Chondrocyte (in vitro differentiated cells): ENCODE measurements around the gene ARHGAP12. TPM values are rescaled to one million over a fixed set of nuclear protein-coding genes. Genes with fewer than 3 reads are reported as not detected.
A peak's percentile ranks its signal among the peaks of the same experiment; 100 is the strongest.

ENCODE experiments used
- DNase-seq: peaks from one replicate; pipeline ENCODE4 v3.0.0; 2021; ENCODE audit warnings: mixed read lengths, low spot score
- H3K27ac Mint-ChIP-seq: one replicate; pipeline ENCODE4 v1.8.0; 2021; ENCODE audit warnings: mild to moderate bottlenecking, moderate library complexity, mixed read lengths; ENCODE audit not compliant: unreplicated experiment
- H3K27me3 Mint-ChIP-seq: 2 replicates; pipeline ENCODE4 v1.8.0; 2021; ENCODE audit warnings: low read depth, mixed read lengths
- H3K36me3 Mint-ChIP-seq: 2 replicates; pipeline ENCODE4 v1.8.0; 2021; ENCODE audit warnings: low read depth, mixed read lengths
- H3K4me1 Mint-ChIP-seq: 2 replicates; pipeline ENCODE4 v1.8.0; 2021; ENCODE audit warnings: low read depth, mild to moderate bottlenecking, mixed read lengths
- H3K4me3 Mint-ChIP-seq: one replicate; pipeline ENCODE4 v1.8.0; 2021; ENCODE audit warnings: mild to moderate bottlenecking, moderate library complexity, mixed read lengths; ENCODE audit not compliant: unreplicated experiment
- H3K9me3 Mint-ChIP-seq: 2 replicates; pipeline ENCODE4 v1.8.0; 2021; ENCODE audit warnings: low read depth, mixed read lengths
- long read RNA-seq: library from polyadenylated mRNA; stranded (forward); transcript quantifications from one replicate; pipeline ENCODE4 v2.0.0, GENCODE V29; 2021
- total RNA-seq: library from RNA; stranded (reverse); gene quantifications from 3 replicates; pipeline ENCODE4 v1.2.1, GENCODE V29; 2021
- TF ChIP-seq, protein P1 (sequence below): fragments of 200-600 bp; sonication (generic); IDR thresholded peaks from 2 replicates; pipeline ENCODE4 v1.5.0; 2021; ENCODE audit warnings: antibody characterized with exemption, mild to moderate bottlenecking, moderate library complexity

Gene ARHGAP12, protein sequence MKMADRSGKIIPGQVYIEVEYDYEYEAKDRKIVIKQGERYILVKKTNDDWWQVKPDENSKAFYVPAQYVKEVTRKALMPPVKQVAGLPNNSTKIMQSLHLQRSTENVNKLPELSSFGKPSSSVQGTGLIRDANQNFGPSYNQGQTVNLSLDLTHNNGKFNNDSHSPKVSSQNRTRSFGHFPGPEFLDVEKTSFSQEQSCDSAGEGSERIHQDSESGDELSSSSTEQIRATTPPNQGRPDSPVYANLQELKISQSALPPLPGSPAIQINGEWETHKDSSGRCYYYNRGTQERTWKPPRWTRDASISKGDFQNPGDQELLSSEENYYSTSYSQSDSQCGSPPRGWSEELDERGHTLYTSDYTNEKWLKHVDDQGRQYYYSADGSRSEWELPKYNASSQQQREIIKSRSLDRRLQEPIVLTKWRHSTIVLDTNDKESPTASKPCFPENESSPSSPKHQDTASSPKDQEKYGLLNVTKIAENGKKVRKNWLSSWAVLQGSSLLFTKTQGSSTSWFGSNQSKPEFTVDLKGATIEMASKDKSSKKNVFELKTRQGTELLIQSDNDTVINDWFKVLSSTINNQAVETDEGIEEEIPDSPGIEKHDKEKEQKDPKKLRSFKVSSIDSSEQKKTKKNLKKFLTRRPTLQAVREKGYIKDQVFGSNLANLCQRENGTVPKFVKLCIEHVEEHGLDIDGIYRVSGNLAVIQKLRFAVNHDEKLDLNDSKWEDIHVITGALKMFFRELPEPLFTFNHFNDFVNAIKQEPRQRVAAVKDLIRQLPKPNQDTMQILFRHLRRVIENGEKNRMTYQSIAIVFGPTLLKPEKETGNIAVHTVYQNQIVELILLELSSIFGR
- 16.5 to 18.1 TPM (median 16.7 TPM) in 3 replicates for total RNA-seq
- long read RNA-seq, full-length matches to known transcripts, result 8 of 16 reads
- long read RNA-seq, partial matches to known transcripts, result 2 of 16 reads
- long read RNA-seq, other reads (novel, unspliced or antisense), result 6 of 16 reads

DNA sequence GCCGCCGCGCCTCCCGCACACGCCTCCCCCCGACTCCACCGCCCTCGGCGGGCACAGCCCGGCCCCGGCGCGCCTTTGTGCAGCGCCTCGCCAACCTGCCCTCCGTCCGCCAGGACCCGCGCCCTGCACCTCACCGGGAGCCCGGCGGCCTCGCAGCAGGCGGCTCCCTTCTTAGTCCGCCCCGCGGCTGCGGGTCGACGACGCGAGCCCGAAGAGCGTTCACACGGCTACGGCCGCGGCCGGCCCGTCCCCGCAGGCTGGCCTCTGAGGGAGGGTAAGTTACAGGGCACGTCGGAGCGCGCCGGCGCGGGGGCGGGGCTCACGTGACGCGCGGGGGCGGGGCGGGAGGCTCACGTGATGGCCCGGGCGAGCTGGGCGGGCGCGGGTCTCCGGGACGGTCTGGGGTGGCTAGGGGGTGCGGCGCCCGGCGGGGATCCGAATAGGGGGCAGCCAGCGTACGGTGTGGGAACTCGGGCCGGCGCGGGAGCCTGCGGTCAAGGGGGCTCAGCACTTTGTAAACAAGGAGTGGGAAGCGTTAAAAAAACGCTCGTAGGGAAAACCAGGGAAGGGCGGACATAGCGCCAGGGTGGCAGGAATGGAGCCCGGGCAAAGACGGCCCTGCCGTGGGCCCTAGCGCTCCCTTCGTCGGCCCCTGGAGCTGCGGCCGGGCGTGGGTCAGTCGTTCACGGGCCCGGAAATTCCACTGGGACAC lies at the start of gene ARHGAP12:
ARHGAP12 (minus strand) TSS at position 283 of the 712 bp plus-strand sequence. CDS start 19,976 bp downstream, outside the sequence.
- H3K4me3 Mint-ChIP-seq, result peak within 1 kb of the TSS; percentile 86
- TF ChIP-seq, protein P1, sequence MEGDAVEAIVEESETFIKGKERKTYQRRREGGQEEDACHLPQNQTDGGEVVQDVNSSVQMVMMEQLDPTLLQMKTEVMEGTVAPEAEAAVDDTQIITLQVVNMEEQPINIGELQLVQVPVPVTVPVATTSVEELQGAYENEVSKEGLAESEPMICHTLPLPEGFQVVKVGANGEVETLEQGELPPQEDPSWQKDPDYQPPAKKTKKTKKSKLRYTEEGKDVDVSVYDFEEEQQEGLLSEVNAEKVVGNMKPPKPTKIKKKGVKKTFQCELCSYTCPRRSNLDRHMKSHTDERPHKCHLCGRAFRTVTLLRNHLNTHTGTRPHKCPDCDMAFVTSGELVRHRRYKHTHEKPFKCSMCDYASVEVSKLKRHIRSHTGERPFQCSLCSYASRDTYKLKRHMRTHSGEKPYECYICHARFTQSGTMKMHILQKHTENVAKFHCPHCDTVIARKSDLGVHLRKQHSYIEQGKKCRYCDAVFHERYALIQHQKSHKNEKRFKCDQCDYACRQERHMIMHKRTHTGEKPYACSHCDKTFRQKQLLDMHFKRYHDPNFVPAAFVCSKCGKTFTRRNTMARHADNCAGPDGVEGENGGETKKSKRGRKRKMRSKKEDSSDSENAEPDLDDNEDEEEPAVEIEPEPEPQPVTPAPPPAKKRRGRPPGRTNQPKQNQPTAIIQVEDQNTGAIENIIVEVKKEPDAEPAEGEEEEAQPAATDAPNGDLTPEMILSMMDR, result peak; percentile 32
- no peaks in the 10 kb centered on the region for H3K27me3 Mint-ChIP-seq
- H3K4me1 Mint-ChIP-seq, result peaks cover 34% of the 10 kb centered on the region
- peak within 1 kb of the TSS; percentile 99 for H3K27ac Mint-ChIP-seq
- H3K36me3 Mint-ChIP-seq, result no peaks in the 10 kb centered on the region
- H3K9me3 Mint-ChIP-seq, result no peaks in the 10 kb centered on the region
- DNase-seq, result peak; percentile 94

DNA sequence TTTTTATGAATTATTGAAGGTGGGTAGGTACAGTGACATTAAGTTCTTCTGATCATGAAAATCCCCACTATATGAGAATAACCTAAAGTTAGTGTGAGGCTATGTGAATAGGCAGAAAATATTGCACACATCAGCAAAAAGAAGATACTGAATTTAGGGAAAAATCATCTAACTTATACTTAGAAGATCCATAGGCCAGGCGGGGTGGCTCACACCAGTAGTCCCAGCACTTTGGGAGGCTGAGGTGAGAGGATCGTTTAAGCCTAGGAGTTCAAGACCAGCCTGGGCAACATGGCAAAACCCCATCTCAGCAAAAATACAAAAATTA lies 49.5 kb upstream of the ARHGAP12 start:
- TF ChIP-seq, protein P1, result no peak
- Mint-ChIP-seq H3K36me3 (peaks cover 4% of the 10 kb centered on the region), H3K27ac (no peak overlapping the region), H3K4me3 (no peak overlapping the region), H3K4me1 (no peaks in the 10 kb centered on the region), H3K27me3 (no peaks in the 10 kb centered on the region), H3K9me3 (peaks cover 4% of the 10 kb centered on the region)
- DNase-seq, result no peak

DNA sequence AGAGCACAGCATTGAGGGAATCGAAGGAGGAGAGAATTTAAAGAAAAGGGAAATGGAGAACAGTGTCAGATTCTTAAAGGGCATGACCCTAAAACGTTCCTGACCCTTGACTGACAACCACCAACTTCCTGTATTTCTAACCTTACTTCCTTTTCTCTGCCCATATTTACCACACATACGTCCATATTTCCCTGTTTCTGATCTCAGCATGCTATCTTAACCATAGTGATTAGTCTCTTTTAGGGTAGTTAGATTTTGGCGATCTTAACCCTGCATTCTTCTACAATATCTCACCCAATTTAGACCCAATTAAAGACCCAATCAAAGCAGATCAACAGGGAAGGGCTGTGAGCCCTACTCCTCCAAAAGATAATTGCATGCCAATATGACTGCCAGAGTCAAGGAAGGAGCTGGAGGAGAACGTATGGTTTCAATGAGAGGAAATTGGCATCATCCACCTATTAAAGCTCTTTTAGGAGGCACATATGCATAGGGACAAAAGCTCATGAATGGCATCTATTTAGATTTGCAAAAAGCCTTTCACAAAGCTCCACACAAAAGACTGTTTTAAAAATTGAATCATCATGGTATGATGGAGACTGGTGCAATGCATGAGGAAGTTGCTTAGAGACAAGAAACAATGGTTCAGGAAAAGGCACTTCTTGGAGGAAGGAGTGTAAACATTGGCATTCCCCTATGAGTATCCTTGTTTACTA lies 49.0 kb upstream of the ARHGAP12 start:
- Mint-ChIP-seq H3K4me3 (no peak overlapping the region), H3K36me3 (peaks cover 4% of the 10 kb centered on the region), H3K4me1 (no peaks in the 10 kb centered on the region), H3K27me3 (no peaks in the 10 kb centered on the region), H3K9me3 (peaks cover 4% of the 10 kb centered on the region), H3K27ac (no peak overlapping the region)
- TF ChIP-seq, protein P1, result no peak
- no peak for DNase-seq

DNA sequence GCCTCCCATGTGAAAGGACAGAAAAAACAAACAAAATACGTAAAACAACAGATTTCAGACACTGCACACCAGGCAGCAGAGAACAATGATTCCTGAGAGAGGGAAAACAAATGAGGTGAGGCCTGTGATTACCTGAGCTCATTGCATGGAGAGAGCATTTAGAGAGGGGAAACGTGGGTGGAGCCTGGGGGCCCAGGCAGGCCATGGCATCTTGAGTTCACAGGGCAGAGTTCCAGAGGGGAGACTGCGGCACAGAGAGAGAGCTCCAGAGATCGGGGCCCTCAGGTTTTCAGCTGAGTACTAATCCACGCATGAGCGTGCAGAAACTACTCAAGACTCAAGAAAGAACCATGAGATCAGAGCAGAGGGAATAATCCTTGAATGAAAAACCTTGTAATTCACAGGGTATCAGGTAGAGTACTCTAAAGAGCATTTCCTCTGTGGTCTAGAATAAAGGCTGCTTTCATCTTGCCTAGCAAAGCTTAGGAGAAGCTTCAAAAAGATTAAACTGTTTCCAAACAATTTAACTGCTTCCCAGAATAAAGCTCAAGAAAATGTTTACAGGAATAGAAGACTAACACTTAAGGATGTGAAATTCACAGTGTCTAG lies 46.6 kb upstream of the ARHGAP12 start:
- H3K27ac Mint-ChIP-seq, result no peak overlapping the region
- no peak for DNase-seq
- no peaks in the 10 kb centered on the region for H3K9me3 Mint-ChIP-seq
- TF ChIP-seq, protein P1, result no peak
- H3K27me3 Mint-ChIP-seq, result no peaks in the 10 kb centered on the region
- H3K4me3 Mint-ChIP-seq, result no peak overlapping the region
- no peaks in the 10 kb centered on the region for H3K4me1 Mint-ChIP-seq
- H3K36me3 Mint-ChIP-seq, result peaks cover 4% of the 10 kb centered on the region
